HG02938 (cell line): ENCODE measurements around the gene SLF2.

Experiments used
- ATAC-seq: cut with Tn5 transposase; IDR thresholded peaks from one replicate; pipeline ENCODE4 v1.9.1; 2021; ENCODE audit warnings: mild to moderate bottlenecking, moderate library complexity; ENCODE audit not compliant: unreplicated experiment

The SLF2 gene, protein sequence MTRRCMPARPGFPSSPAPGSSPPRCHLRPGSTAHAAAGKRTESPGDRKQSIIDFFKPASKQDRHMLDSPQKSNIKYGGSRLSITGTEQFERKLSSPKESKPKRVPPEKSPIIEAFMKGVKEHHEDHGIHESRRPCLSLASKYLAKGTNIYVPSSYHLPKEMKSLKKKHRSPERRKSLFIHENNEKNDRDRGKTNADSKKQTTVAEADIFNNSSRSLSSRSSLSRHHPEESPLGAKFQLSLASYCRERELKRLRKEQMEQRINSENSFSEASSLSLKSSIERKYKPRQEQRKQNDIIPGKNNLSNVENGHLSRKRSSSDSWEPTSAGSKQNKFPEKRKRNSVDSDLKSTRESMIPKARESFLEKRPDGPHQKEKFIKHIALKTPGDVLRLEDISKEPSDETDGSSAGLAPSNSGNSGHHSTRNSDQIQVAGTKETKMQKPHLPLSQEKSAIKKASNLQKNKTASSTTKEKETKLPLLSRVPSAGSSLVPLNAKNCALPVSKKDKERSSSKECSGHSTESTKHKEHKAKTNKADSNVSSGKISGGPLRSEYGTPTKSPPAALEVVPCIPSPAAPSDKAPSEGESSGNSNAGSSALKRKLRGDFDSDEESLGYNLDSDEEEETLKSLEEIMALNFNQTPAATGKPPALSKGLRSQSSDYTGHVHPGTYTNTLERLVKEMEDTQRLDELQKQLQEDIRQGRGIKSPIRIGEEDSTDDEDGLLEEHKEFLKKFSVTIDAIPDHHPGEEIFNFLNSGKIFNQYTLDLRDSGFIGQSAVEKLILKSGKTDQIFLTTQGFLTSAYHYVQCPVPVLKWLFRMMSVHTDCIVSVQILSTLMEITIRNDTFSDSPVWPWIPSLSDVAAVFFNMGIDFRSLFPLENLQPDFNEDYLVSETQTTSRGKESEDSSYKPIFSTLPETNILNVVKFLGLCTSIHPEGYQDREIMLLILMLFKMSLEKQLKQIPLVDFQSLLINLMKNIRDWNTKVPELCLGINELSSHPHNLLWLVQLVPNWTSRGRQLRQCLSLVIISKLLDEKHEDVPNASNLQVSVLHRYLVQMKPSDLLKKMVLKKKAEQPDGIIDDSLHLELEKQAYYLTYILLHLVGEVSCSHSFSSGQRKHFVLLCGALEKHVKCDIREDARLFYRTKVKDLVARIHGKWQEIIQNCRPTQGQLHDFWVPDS

DNA sequence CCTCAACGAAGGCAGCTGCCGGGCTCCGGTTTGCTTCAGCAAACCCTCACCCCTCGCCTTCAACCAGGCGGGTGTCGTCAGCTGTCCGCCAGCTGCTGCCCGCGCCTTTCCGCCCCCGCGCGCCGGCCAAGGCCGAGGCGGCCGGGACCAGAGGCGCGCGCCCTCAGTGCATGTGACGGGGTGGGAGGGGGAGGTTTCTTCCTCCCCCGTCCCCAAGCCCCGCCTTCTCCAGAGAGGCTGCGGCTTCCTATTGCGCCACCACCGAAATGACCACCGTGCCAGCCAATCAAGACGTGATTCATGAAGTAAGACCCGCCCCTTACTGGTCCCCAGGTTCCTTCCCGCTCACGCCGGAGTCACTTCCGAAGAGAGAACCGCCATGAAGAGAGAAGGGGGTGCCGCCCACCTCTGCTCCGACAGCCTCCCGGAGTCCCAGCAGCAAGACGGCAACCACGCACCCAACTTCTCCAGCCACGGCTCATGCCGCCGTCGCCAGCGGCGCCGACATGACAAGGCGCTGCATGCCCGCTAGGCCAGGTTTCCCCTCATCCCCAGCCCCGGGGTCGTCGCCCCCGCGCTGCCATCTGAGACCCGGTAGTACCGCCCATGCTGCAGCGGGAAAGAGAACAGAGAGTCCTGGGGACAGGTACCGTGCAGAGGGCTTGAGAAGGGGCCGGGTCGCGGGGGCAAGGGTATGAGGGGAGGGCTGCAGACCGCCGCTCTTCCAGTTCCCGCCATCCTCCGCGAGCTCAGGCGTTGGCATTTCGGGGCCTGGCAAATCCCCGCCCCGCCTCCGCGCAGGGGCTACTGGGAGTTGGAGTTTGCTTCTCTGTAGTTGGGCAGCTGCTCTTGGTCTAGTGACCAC lies at the start of gene SLF2:
TSS of gene SLF2 (plus strand) at position 359 of the 865 bp plus-strand sequence. CDS start at position 507, 148 bp downstream.
- ATAC-seq, result peak; percentile 92

DNA sequence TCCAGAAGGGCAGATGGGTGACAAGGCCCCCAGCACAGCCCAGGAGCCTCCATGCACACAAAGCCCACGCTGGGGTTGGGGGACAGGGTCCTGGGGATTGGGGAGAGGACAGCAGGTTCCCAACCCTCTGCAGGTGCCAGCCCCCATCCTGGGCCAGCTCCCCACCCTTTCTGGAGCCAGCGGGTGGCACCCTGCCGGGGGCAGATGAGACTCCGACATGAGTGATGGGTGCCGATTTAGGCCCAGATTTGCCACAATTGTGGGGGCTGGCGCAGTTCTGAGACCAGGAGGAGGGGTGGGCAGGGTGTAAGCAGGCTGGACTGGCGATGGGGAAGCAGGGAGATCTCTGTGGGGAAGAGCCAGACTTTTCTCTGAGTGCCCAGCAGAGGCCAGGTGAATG lies 49.3 kb upstream of the SLF2 start:
- ATAC-seq, result no peak

DNA sequence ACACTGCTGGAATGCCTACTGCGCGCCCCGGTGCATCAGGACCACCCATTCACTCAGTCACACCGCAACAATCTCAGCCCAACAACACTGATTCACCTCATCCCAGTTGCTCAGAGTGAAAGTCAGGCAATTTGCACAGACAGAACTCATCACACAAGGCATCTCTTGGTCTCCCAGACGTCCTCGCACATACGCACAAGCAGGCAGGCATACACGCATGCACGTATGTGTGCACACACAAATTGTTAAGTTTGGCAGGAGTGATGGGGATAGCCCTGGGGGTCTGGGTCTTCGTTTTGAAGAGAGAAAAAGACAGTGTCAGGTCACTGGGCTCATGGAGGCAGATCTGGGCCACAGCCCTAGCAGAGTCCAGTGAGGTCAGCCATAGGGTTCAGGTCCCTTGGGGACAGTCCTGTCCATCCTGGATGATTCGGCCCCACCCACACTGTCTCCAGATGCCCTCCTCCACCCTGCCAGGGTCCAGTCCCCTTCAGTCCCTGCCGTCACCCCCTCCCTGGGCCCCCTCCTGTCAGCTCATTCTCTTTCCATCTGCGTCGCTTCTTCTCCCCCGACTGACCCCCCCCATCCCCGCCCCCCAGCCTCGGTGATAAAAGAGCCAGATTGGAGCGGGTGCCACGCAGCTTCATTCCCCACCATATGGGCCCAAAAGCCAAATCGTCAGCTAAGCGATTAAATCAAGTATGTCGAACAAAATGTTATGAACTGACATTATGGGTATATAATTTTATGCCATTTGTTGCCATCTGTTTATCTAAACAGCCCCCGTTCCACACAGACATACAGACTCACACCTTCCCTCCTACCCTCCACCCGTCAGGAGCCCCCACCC lies 48.5 kb upstream of the SLF2 start:
- no peak for ATAC-seq

DNA sequence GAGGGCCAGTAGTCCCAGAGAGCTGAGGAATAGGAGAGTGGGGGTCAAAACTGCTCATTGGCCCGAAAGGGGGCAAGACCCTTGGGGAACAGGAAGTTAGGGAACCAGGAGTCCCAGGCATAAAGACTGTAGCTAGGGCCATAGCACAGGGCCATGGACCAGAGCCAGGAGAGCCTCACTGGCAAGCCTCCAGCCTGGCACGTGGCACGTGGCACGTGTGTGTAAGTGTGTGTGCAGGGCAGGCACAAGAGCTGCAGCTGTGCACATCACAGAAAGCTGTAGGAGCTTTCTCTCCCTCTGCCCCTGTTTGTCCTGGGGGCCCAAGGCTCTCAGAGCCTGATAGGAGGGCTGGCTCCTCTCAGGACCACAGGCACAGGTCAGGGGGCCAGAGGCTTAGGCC lies 47.8 kb upstream of the SLF2 start:
- no peak for ATAC-seq

DNA sequence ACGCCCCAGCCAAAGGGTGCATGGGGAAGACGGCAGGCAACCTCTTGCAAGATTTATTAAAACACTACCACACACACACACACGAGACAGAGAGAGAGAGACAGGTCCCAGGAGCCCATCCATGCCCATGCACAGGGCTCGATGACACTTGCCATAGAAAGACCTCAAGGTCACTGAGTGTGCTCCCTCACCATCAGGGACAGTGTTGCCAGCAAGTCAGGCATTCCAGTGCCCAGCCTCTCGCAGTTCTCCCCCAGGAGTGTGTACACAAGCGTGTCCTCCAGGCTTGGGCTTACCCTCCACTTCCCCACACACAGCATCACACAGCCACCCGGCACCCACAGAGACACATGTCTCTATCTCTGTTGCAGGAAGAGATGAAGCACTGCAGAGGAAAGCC lies 46.8 kb upstream of the SLF2 start:
- ATAC-seq, result no peak

DNA sequence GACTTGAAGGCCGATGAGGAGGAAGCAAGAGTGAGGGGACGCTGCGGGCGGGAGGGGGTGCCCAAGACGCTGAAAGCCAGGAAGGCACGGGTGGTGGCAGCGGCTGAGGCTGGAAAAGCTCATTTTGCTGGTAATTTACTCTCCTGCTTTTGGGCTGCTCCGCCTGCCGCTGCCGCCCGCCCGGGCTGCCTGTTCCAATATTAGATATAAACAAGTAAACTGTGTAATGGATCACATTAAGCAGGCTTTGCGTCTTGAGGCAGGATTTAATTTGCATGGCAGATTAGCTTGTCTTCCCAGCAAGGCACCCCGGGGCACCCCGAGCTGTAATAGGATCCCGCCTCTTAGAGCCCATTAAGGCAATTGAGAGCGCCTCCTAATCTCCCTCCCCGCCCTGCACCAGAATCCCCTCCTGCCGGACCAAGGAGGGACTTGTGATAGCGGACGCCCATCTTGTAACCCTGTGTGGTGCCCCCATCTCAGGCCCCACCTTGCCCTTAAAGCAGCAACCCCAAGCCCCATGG lies 46.1 kb upstream of the SLF2 start:
- ATAC-seq, result no peak

DNA sequence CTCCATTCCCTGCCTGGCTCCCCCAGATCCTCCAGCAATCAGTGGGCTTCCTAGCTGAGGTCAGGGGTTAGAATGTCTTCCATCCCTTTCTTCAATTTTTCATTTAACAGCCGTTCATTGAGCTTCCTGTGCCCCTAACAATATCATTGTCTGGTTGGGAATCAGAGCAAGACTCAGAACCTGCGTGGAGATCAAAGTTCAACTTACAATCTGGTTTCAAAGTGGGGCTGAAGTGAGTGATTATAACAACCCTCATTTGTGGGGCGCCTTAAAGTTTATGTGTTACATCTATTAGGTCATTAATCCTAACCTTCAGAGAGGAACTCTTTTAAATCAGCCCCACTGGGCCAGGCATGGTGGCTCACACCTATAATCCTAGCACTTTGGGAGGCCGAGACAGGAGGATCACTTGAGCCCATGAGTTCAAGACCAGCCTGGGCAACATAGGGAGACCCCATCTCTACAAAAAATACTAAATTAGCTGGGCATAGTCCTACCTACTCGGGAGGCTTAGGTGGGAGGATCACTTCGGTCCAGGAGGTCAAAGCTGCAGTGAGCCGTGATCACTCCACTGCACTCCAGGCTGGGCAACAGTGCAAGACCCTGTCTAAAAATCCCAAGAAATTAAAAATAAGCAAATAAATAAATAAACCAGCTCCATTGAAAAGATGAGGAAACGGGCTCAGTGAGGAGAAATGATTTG lies 45.4 kb upstream of the SLF2 start:
- ATAC-seq, result no peak

DNA sequence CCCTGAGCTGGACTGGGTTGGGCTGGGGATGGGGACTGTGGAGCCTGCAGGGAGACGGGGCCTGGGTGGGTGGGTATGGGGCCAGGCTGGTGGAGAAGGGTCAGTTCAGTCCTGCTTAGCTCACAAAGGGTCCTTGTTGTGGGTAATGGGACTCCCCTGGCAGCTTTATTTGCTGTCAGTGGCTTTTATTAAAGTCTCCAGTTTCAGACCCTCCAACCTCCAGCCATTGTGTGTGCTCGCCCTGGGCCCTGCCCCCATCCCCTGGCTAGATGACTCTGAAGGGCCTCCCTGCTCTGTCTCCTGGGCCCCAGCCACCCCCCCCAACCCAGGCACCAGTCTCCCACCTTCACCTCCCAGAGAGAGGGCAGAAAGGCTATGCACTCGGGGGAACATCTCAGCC lies 44.4 kb upstream of the SLF2 start:
- no peak for ATAC-seq

DNA sequence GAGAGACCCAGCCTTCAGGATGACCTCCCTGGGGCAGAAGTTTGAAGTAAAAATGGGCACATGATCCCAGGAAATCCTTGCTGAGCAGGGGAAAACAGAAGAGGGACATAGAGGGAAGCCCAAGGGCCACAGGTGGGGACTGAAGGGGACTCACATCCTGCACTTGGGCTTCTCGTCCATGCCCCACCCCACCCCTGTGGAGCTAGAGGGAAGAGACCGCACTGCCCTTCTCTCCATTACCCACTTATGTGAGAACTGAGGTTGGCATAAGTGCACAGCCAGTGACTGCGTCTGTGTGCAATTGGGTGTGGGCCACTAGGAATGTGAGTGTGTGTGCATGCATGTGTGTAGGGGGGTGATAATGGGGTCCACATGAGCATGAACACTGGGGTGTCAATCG lies 43.4 kb upstream of the SLF2 start:
- ATAC-seq, result no peak

DNA sequence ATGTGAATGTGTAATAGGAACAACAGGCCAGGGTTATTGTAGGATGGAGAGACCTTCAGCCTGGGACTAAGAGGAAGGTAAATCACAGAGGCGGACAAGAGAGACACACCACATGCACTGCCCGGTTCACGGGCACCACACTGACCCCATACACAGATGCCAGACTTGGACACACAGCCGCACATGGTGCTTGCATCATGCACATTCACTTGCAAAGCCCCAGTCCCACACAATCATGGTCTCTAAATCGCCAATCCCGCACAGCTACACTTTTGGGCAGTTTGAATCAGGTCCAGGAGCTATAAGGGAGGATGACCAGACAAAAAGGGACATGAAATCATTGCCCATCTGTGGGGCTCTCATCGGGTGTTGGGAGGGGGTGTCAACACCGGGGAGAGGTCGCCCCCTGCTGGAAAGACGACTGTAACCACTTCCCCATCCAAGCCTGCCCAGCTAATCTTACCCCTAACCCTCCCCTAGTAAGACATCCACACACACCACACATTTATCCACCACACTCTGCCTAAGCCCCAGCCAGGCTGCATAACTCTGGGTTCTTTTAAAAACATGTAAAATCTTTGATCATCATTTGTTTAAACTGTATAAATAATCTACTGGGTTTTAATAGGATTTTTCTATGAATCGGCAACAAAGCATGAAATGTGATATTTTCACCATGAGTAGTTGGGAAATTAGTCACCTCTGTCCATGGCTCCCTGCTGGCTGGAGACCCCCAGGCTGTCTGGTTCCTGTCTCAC lies 40.5 kb upstream of the SLF2 start:
- no peak for ATAC-seq

DNA sequence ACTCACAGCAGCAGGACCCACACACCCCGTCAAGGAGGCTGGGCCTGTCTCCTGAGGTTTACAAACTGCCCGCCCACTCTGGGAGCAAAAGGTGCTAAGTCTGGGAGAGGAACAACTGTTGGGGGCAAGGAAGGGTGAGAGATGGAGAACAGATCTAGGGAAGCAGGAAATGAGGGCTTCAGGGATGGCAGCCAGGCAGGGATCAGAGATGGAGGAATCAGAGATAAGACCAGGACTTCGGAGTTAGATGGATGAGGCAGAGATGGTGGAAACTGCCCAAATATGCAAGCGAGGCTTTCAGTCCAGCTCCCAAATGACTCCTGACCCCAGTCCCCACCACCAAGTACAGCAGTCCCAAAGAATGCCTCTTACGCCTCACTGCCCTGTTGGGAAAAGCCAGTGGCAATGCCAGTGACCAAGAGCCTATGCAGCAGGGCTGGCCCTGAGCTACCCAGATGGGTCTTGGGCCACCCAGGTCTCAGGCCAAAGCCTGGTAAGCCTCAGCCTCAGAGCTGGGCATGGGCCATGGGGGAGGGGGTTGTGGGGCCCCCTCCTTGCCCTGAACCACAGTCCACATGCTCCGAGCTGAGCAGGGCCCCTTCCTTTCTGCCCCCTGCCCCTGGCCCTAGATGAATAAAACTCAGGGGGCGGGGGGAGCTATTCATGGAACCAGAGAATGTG lies 39.5 kb upstream of the SLF2 start:
- ATAC-seq, result no peak

DNA sequence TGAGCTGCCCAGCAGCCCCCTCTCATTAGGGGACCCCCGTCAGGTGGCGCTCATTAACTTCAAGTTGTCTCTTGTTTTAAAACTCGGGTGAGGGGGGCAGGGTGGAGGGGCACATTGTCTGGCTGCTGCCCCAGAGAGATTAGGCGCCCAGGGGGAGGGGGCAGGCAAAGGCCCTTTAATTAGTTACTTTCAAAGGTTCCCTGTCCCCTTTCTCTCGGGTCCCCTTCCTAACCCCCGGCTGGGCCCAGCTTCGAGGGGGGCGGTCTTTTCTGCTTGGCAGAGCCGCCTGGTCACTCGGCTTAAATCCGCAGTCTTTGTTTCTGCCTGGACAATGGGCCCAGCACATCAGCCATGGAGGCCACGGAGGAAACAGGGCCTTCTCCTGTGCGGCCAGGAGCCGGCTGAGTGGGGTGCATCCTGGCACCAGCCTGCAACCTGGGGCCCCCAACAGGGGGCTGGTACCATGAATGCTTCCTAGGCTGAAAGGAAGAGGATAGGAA lies 38.9 kb upstream of the SLF2 start:
- ATAC-seq, result no peak

DNA sequence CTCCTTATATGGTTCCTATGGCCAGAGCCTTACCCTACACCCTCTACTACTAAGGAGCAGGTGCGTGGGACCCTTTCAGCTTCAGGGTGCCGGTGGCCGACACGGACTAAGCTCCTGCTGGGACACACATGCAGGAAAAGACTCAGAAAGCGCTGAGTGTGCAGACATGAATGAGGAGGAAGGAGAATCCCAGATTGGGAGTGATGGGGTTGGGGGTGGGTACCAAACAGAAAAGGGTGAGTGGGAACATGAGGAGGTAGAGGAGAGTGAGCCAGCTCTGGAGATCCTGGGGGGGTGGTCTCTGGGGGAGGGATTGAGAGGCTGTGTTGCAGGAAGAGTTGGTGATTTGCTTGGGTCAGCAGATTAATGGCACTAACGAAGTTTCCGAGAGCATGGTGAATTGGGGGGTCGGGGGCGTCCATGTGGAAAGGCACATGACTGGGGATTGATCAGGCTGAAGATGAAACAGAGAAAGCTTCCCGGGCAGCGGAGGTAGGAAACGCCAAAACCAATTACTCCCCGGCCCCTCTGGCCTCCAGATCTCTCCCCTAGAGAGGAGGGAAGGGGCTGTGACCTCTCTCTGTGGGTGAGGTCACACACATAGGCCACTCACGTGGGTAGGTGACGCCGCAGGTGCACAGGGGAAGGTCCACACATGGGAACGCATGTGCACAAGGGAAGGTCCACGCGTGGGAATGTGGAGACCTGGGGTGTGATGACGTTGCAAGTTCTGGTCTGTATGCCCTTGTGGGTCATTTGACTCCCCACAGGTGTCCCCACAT lies 37.9 kb upstream of the SLF2 start:
- ATAC-seq, result no peak

DNA sequence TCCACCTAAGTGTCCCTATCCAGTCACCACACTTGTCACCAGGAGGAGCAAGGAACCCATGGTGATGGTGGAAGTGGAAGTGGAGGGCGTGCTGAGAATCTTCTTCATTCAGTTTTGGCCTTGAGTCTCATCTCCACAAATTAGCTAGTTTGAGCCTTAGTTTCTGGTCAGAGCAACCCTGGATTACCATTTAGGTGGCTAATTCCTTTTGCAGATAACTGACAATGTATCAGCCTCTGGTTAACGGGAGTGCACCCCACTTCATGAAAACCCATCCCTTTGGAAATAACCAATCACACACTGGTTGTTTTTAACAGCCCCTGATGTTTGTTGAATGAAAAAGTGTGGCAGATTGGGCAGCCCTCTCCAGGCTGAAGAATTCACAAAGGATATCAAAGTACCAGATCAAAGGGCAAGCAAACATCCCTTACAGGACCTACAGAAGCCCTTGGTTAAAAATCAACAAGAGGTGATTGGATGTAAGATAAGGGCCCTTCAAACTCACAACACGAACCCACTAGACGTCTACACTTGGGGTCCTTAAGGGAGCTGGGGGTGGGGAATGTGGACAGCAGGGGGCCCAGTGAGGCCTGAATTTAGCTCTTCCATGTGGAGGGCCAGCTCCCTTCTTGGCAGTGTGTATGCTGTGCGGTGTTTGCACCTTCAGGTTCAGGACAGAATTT lies 37.1 kb upstream of the SLF2 start:
- ATAC-seq, result no peak

DNA sequence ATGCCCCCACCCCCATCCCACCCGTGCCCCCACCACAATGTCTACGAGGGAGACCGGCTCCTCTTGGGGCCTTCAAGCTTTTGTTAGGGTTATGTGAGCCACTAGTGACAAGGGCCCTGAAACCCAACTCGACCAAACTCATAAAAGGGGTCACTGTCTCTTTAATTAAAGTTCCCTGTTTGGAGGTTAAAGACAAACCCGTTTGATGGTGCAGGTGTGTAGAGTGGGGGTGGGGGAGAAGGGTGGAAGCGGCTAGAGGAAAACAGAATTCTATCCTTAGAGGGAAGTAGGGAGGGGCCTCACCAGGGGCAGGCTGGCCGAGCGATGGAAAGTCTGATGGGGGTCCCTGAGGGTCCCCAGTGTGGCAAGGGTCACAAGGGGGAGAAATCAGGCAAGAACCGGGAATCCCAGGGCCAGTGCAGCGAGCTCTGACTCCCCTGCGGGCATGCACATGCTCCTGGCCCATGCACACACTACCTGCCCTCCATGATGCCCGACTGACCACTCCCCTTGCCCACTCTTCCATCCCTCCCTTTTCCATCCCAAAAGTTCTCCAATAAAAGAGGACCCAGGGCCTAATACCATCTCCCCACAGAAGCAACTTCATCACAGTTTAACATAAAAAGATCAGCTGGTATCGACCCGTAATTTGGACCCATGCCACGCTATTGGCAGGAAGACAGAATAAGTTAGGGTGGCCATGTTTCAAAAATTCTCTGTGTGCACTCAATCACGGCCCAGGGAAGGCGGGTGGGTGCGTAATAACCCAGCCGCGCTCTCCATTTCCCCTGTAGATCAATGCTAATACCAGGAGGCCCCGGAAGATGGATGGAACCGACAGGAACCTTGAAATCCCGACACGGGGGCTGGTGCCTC lies 35.9 kb upstream of the SLF2 start:
- ATAC-seq, result no peak
